Lower leg skin (tissue), 4 donors: Measurements from ENCODE around the gene LRRC3C. TPM values are rescaled to one million over a fixed set of nuclear protein-coding genes. Genes with fewer than 3 reads are reported as not detected.
A peak's percentile ranks its signal among the peaks of the same experiment; 100 is the strongest.

Experiments
- DNase-seq, 2 donors: peaks; one replicate each; pipeline ENCODE4 v3.0.0-alpha.2; 2019; ENCODE audit warnings: low spot score in 2 of 2
- H3K4me3 ChIP-seq: fragments of 200-600 bp; sonication (generic); 2 replicates; pipeline ENCODE4 v1.5.1; 2017; ENCODE audit warnings: mild to moderate bottlenecking, low read depth; ENCODE audit not compliant: poor library complexity, severe bottlenecking
- CTCF ChIP-seq, 3 donors: fragments of 450-650 bp; IDR thresholded peaks; one replicate each; pipeline ENCODE4 v1.5.1; 2016; ENCODE audit warnings: antibody characterized with exemption in 3 of 3, mild to moderate bottlenecking in 3 of 3, moderate library complexity in 2 of 3
- POLR2A ChIP-seq, 2 donors: fragments of 450-650 bp; IDR thresholded peaks; one replicate each; pipeline ENCODE4 v1.6.1; 2016 to 2017; ENCODE audit warnings: antibody characterized with exemption in 2 of 2, mild to moderate bottlenecking in 1 of 2, moderate library complexity in 1 of 2
- WGBS, 2 donors: methylation state at CpG; one replicate each; pipeline ENCODE4 v1.1.5; 2018; 5-methylcytosine and 5-hydroxymethylcytosine counted together
- intact Hi-C: fragments of 100-400 bp; cut with DNase I; formaldehyde crosslinking; loops from one replicate; pipeline ENCODE4 v1.15.0; 2023; ENCODE audit warnings: low total_unique reads
- total RNA-seq, 4 donors: library from RNA; depleted of rRNA; stranded (reverse); fragments of >200 nt; gene quantifications; one replicate each; pipeline ENCODE4 v1.1.0, GENCODE V29; 2016

Gene LRRC3C
- total RNA-seq, 4 donors from 2014 or later = 0.52 TPM; not detected in 3

GRCh38 chr17:39950871-39951348, 23.4 kb downstream of the LRRC3C start:
- DNase-seq = no peak
- WGBS, 2 donors = 52 to 60% methylated on average over 5 of the region's 5 CpGs
- intact Hi-C loops = no loop called here

GRCh38 chr17:39951924-39952679, 24.6 kb downstream of the LRRC3C start:
- intact Hi-C loops = no loop called here
- 59% methylated on average over 22 of the region's 22 CpGs for WGBS, 2 donors
- TF ChIP-seq CTCF (IDR thresholded peaks at IDR 0.05) = no peak
- no peak for TF ChIP-seq POLR2A (IDR thresholded peaks at IDR 0.05)
- H3K4me3 ChIP-seq = no peak overlapping the region
- no peak for DNase-seq

More at GRCh38 chr17:39950871-39951348, 23.4 kb downstream of the LRRC3C start:
- TF ChIP-seq POLR2A (IDR thresholded peaks at IDR 0.05) (no peak), CTCF (IDR thresholded peaks at IDR 0.05) (no peak)
- no peak overlapping the region for H3K4me3 ChIP-seq

- 1 to 2% methylated on average over 31 to 32 of the region's 55 CpGs for WGBS, 2 donors
- DNase-seq = peak; percentile 96 to 100
- TF ChIP-seq CTCF (IDR thresholded peaks at IDR 0.05) (no peak), POLR2A (IDR thresholded peaks at IDR 0.05) (no peak)
- no peak overlapping the region for H3K4me3 ChIP-seq
- intact Hi-C loops = no loop called here
These were observed 25.3 kb downstream of the LRRC3C start for GRCh38 chr17:39952680-39953470.

DNA sequence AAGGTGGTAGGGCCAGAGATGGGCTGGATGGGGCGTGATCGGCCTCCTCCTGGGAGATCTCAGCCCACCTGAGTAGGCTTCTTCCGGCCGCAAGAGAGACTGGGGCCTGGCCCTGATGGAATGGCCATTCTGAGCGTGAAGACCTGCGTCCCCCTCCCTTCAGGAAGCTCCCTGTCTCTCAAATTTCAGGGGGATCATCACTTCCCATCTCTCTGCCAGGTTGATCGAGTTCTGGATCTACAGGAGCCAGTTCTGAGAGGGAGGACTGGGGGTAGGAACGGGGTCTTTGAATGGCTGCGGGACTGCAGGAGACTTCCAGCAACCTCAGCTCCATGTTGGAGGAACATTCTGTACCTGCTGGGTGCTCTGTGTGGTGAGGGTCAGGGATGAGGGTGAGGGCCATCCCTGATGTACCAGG, 25.9 kb downstream of the LRRC3C start:
- no peak overlapping the region for H3K4me3 ChIP-seq
- intact Hi-C loops = no loop called here
- no peak for DNase-seq
- WGBS, 2 donors = 38 to 39% methylated on average over 9 of the region's 9 CpGs
- no peak for TF ChIP-seq CTCF (IDR thresholded peaks at IDR 0.05)
- no peak for TF ChIP-seq POLR2A (IDR thresholded peaks at IDR 0.05)

GRCh38 chr17:39954876-39955275, 27.3 kb downstream of the LRRC3C start:
- no peak for DNase-seq
- no peak overlapping the region for H3K4me3 ChIP-seq
- TF ChIP-seq POLR2A (IDR thresholded peaks at IDR 0.05) (no peak), CTCF (IDR thresholded peaks at IDR 0.05) (no peak)
- intact Hi-C loops = no loop called here
- WGBS, 2 donors = 45 to 71% methylated on average over 4 of the region's 4 CpGs
